IMR-90 (cell line): ENCODE measurements around the gene INO80E. TPM values are rescaled to one million over a fixed set of nuclear protein-coding genes. Genes with fewer than 3 reads are reported as not detected.

ENCODE experiments used
- ATAC-seq: fragments of 200-7000 bp; cut with Tn5 transposase; 2 replicates; pipeline ENCODE4 v1.9.1; 2020; ENCODE audit warnings: low read depth, mild to moderate bottlenecking, moderate library complexity
- BruUV-seq: library from RNA; stranded (reverse); fragments of 400-500 nt; replicated peaks from 2 replicates; lab custom pipeline; 2021; lab: Mats Ljungman, UMichigan
- CTCF ChIA-PET: fragments of 300-600 bp; formaldehyde crosslinking; extraction: SDS; loops from one replicate; lab custom pipeline; 2021; ENCODE audit warnings: antibody characterized with exemption; lab: Yijun Ruan, JAX
- POLR2A ChIA-PET: fragments of 300-600 bp; sonication (Branson Sonifier 250); formaldehyde crosslinking; loops from one replicate; lab custom pipeline; 2022; ENCODE audit warnings: antibody characterized with exemption; ENCODE audit not compliant: unreplicated experiment; lab: Charles Lee
- DNase-seq: peaks from one replicate; pipeline ENCODE4 v3.0.0; 2013
- H2AFZ ChIP-seq: replicated peaks from 2 replicates; pipeline ENCODE3; 2013; ENCODE audit warnings: low read length, mild to moderate bottlenecking; ENCODE audit not compliant: poor library complexity
- H2AK5ac ChIP-seq: 2 replicates; pipeline ENCODE4 v1.6.1; 2013; ENCODE audit warnings: low read depth, low read length, inconsistent platforms
- H2AK9ac ChIP-seq: replicated peaks from 2 replicates; pipeline ENCODE3; 2013; ENCODE audit warnings: mild to moderate bottlenecking, low read depth, low read length, moderate library complexity; ENCODE audit not compliant: poor library complexity
- H2BK120ac ChIP-seq: 2 replicates; pipeline ENCODE4 v1.6.1; 2013; ENCODE audit warnings: low read depth, low read length, inconsistent platforms
- H2BK15ac ChIP-seq: 3 replicates; pipeline ENCODE4 v1.6.1; 2013; ENCODE audit warnings: low read depth, low read length, inconsistent platforms
- H2BK20ac ChIP-seq: 2 replicates; pipeline ENCODE4 v1.6.1; 2013; ENCODE audit warnings: low read depth, mild to moderate bottlenecking, inconsistent platforms, low read length, moderate library complexity
- H2BK5ac ChIP-seq: 2 replicates; pipeline ENCODE4 v1.6.1; 2013; ENCODE audit warnings: mild to moderate bottlenecking, low read depth, low read length, inconsistent platforms; ENCODE audit not compliant: poor library complexity, severe bottlenecking
- H3K14ac ChIP-seq: replicated peaks from 2 replicates; pipeline ENCODE4 v1.6.1; 2013; ENCODE audit warnings: low read depth, low read length, inconsistent platforms
- H3K18ac ChIP-seq: 2 replicates; pipeline ENCODE4 v1.6.1; 2013; ENCODE audit warnings: low read depth, low read length, control low read depth
- H3K23ac ChIP-seq: 2 replicates; pipeline ENCODE4 v1.6.1; 2013; ENCODE audit warnings: low read depth, low read length, inconsistent platforms
- H3K27ac ChIP-seq: 2 replicates; pipeline ENCODE4 v1.5.1; 2013; ENCODE audit warnings: mild to moderate bottlenecking, control low read depth, low read length; ENCODE audit not compliant: insufficient read depth
- H3K27me3 ChIP-seq: 2 replicates; pipeline ENCODE4 v1.6.1; 2013; ENCODE audit warnings: low read length; ENCODE audit not compliant: control insufficient read depth, insufficient read depth
- H3K36me3 ChIP-seq: 2 replicates; pipeline ENCODE4 v1.6.1; 2013; ENCODE audit warnings: low read length, mixed read lengths; ENCODE audit not compliant: control insufficient read depth, insufficient read depth
- H3K4ac ChIP-seq: 2 replicates; pipeline ENCODE4 v1.6.1; 2013; ENCODE audit warnings: low read depth, low read length, inconsistent platforms
- H3K4me1 ChIP-seq: 2 replicates; pipeline ENCODE4 v1.6.1; 2013; ENCODE audit warnings: low read length, mixed read lengths; ENCODE audit not compliant: control insufficient read depth, insufficient read depth
- H3K4me2 ChIP-seq: 2 replicates; pipeline ENCODE4 v1.6.1; 2013; ENCODE audit warnings: low read depth, mild to moderate bottlenecking, control low read depth, low read length, moderate library complexity
- H3K4me3 ChIP-seq: 2 replicates; pipeline ENCODE4 v1.5.1; 2013; ENCODE audit warnings: low read depth, mild to moderate bottlenecking, control low read depth, low read length, moderate library complexity; ENCODE audit not compliant: insufficient read depth
- H3K56ac ChIP-seq: 2 replicates; pipeline ENCODE4 v1.6.1; 2013; ENCODE audit warnings: low read length, inconsistent platforms; ENCODE audit not compliant: insufficient read depth; ENCODE audit errors: extremely low read depth
- H3K79me1 ChIP-seq, 2 experiments: 2 replicates each; pipeline ENCODE4 v1.6.1; 2013; ENCODE audit warnings: low read length in 2 of 2, inconsistent platforms in 1 of 2, low read depth in 1 of 2
- H3K9ac ChIP-seq: 2 replicates; pipeline ENCODE4 v1.6.1; 2013; ENCODE audit warnings: low read depth, low read length, control low read depth
- H3K9me1 ChIP-seq: 2 replicates; pipeline ENCODE4 v1.6.1; 2013; ENCODE audit warnings: low read length, inconsistent platforms; ENCODE audit not compliant: insufficient read depth
- H3K9me3 ChIP-seq: 2 replicates; pipeline ENCODE4 v1.6.1; 2013; ENCODE audit warnings: low read length; ENCODE audit not compliant: control insufficient read depth, insufficient read depth
- H4K20me1 ChIP-seq: 2 replicates; pipeline ENCODE4 v1.6.1; 2013; ENCODE audit warnings: low read length, inconsistent platforms; ENCODE audit not compliant: insufficient read depth
- H4K5ac ChIP-seq: 2 replicates; pipeline ENCODE4 v1.6.1; 2013; ENCODE audit warnings: mild to moderate bottlenecking, low read depth, low read length, control low read depth
- H4K8ac ChIP-seq, 2 experiments: 2 replicates each; pipeline ENCODE4 v1.6.1; 2013; ENCODE audit warnings: low read depth in 2 of 2, low read length in 2 of 2, control low read depth in 1 of 2, inconsistent platforms in 1 of 2
- H4K91ac ChIP-seq: 2 replicates; pipeline ENCODE4 v1.6.1; 2013; ENCODE audit warnings: low read depth, low read length, inconsistent platforms; ENCODE audit not compliant: insufficient read depth
- BHLHE40 ChIP-seq: fragments of 150-350 bp; IDR thresholded peaks from 2 replicates; pipeline ENCODE4 v1.6.1; 2016; ENCODE audit warnings: mild to moderate bottlenecking, low read depth, low read length
- CEBPB ChIP-seq: IDR thresholded peaks from 2 replicates; pipeline ENCODE4 v1.6.1; 2012; ENCODE audit warnings: low read depth, low read length, improper control_type of control experiment
- CHD1 ChIP-seq: IDR thresholded peaks from 2 replicates; pipeline ENCODE4 v1.6.1; 2012; ENCODE audit warnings: low read depth, low read length, improper control_type of control experiment
- FOS ChIP-seq: fragments of 150-350 bp; IDR thresholded peaks from 2 replicates; pipeline ENCODE4 v1.6.1; 2016; ENCODE audit warnings: low read depth, low read length
- MAFK ChIP-seq: IDR thresholded peaks from 2 replicates; pipeline ENCODE4 v1.6.1; 2012; ENCODE audit warnings: low read depth, low read length, improper control_type of control experiment
- MAZ ChIP-seq: IDR thresholded peaks from 2 replicates; pipeline ENCODE4 v1.6.1; 2012; ENCODE audit warnings: low read depth, mild to moderate bottlenecking, low read length, improper control_type of control experiment, moderate library complexity, borderline replicate concordance
- POLR2A ChIP-seq: IDR thresholded peaks from 2 replicates; pipeline ENCODE4 v1.6.1; 2012; ENCODE audit warnings: mild to moderate bottlenecking, low read depth, low read length
- SMC3 ChIP-seq: fragments of 150-350 bp; IDR thresholded peaks from 2 replicates; pipeline ENCODE4 v1.6.1; 2016; ENCODE audit warnings: low read depth, mild to moderate bottlenecking, antibody characterized with exemption, low read length, moderate library complexity
- WGBS, 2 experiments: methylation state at CpG; one replicate each; pipeline versions ENCODE4 v1.1.5 to v1.1.7; 2013; ENCODE audit warnings: missing lambda C conversion rate in 2 of 2; ENCODE audit not compliant: insufficient read length in 1 of 2; ENCODE audit errors: extremely low coverage in 2 of 2; 5-methylcytosine and 5-hydroxymethylcytosine counted together
- dilution Hi-C: fragments of 300-500 bp; cut with HindIII; formaldehyde crosslinking; loops from one replicate; pipeline ENCODE4 v1.14.3; 2018; ENCODE audit warnings: low sequenced_read_pairs; ENCODE audit not compliant: unreplicated experiment
- in situ Hi-C: fragments of 300-500 bp; cut with MboI; formaldehyde crosslinking; loops from 3 replicates; pipeline ENCODE4 v1.14.3; 2019; ENCODE audit warnings: low sequenced_read_pairs, inconsistent platforms, mixed read lengths
- intact Hi-C: fragments of 100-400 bp; cut with micrococcal nuclease; formaldehyde crosslinking; loops from 2 replicates; pipeline ENCODE4 v1.10.0; 2022
- polyA plus RNA-seq, 3 experiments: library from polyadenylated mRNA; depleted of rRNA; stranded (reverse); fragments of >200 nt; gene quantifications; 2 replicates each; pipeline ENCODE4 v1.2.3, GENCODE V29; 2012; ENCODE audit warnings: low replicate concordance in 1 of 3
- total RNA-seq: library from RNA; depleted of rRNA; stranded (reverse); fragments of >200 nt; gene quantifications from 2 replicates; pipeline ENCODE4 v1.2.3, GENCODE V29; 2012
- TF ChIP-seq, protein P1 (sequence below): fragments of 150-350 bp; IDR thresholded peaks from 2 replicates; pipeline ENCODE4 v1.6.1; 2016; ENCODE audit warnings: low read depth, mild to moderate bottlenecking, low read length, moderate library complexity, borderline replicate concordance
- TF ChIP-seq, protein P2 (sequence below): conservative IDR thresholded peaks from 2 replicates; pipeline ENCODE4 v1.5.1; 2012; ENCODE audit warnings: mild to moderate bottlenecking, low read depth, low read length, improper control_type of control experiment

INO80E gene
- total and polyA plus RNA-seq, 2 of the 4 experiments (the other 2 are of a cell fraction): 40.9 to 42.1 TPM

DNA sequence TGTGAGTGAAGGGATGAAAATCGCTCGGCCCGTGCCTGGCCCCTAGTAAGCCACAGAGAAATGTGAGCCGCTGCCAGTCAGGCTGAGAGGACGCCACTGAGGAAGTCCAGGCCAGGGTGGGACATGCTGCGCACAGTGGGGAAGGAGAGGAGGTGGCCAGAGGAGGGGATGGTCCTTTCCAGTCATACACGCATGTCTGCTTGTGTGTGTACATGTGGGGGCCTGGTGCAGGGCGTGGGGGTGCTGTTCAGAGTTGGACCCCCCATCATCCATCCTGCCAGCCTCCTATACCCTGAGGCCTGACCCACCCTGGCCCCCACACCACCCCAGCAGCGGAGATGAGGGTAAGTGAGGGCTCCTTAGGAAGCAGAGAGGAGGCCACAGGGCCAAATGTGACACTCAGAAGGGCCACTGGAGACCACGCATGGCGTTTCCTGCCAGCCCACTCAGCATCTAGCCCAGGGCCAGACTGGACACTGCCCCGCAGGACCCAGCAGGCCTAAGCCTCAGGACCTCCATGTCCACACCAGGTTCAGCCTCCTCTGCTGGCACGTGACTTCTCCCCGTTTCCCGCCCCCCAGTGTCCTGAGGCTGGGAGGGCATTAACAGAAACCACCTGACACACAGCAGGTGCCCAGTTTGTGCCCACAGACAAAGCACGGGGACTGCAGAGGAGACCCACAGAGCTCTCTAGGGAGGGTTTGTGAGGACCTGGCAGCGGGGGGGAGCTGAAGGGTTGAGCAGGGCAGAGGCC, 7.8 kb downstream of the INO80E start:
- CTCF ChIA-PET: no interaction called here

More for the DNA sequence above, 7.8 kb downstream of the INO80E start:
- H3K4me3 ChIP-seq: no peak overlapping the region
- no peaks in the 10 kb centered on the region for H4K20me1 ChIP-seq
- dilution Hi-C loops (no loop called here), intact Hi-C loops (no loop called here), in situ Hi-C loops (no loop called here)
- no peak overlapping the region for H3K18ac ChIP-seq
- no peak overlapping the region for H2AFZ ChIP-seq
- no peak overlapping the region for H4K8ac ChIP-seq
- no peak overlapping the region for H3K4ac ChIP-seq
- no CpG with 5 or more reads among the region's 17 CpGs for WGBS, 2 experiments
- H2BK15ac ChIP-seq: no peak overlapping the region
- H3K9me3 ChIP-seq: no peaks in the 10 kb centered on the region
- no peaks in the 10 kb centered on the region for H3K4me1 ChIP-seq
- no peak overlapping the region for H2BK120ac ChIP-seq
- no peak overlapping the region for H4K91ac ChIP-seq
- H2BK5ac ChIP-seq: no peak overlapping the region
- no peak overlapping the region for H3K23ac ChIP-seq
- DNase-seq: no peak
- no peaks in the 10 kb centered on the region; the same call in 1 of the 2 replicates for H3K27me3 ChIP-seq
- no peak overlapping the region for H3K9ac ChIP-seq
- H3K56ac ChIP-seq: no peak overlapping the region
- H3K4me2 ChIP-seq: no peak overlapping the region
- no peak overlapping the region for H2AK5ac ChIP-seq
- no peak overlapping the region for H3K27ac ChIP-seq
- no peak overlapping the region for H3K14ac ChIP-seq
- TF ChIP-seq MAFK: no peak
- no peak for TF ChIP-seq BHLHE40
- TF ChIP-seq, protein P1, sequence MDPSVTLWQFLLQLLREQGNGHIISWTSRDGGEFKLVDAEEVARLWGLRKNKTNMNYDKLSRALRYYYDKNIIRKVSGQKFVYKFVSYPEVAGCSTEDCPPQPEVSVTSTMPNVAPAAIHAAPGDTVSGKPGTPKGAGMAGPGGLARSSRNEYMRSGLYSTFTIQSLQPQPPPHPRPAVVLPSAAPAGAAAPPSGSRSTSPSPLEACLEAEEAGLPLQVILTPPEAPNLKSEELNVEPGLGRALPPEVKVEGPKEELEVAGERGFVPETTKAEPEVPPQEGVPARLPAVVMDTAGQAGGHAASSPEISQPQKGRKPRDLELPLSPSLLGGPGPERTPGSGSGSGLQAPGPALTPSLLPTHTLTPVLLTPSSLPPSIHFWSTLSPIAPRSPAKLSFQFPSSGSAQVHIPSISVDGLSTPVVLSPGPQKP: no peak
- TF ChIP-seq MAZ: no peak
- no peak for TF ChIP-seq CEBPB
- no peak for TF ChIP-seq CHD1
- no peak for TF ChIP-seq SMC3
- no peak for TF ChIP-seq POLR2A
- TF ChIP-seq FOS: no peak
- TF ChIP-seq, protein P2, sequence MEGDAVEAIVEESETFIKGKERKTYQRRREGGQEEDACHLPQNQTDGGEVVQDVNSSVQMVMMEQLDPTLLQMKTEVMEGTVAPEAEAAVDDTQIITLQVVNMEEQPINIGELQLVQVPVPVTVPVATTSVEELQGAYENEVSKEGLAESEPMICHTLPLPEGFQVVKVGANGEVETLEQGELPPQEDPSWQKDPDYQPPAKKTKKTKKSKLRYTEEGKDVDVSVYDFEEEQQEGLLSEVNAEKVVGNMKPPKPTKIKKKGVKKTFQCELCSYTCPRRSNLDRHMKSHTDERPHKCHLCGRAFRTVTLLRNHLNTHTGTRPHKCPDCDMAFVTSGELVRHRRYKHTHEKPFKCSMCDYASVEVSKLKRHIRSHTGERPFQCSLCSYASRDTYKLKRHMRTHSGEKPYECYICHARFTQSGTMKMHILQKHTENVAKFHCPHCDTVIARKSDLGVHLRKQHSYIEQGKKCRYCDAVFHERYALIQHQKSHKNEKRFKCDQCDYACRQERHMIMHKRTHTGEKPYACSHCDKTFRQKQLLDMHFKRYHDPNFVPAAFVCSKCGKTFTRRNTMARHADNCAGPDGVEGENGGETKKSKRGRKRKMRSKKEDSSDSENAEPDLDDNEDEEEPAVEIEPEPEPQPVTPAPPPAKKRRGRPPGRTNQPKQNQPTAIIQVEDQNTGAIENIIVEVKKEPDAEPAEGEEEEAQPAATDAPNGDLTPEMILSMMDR: no peak
- peaks cover 5 to 15% of the 10 kb centered on the region in 2 experiments; a peak in 3 of 4 replicates for H3K79me1 ChIP-seq
- 0 out of 2 replicates have a peak, but pooled peaks cover 2% of the 10 kb centered on the region for H3K9me1 ChIP-seq
- H4K5ac ChIP-seq: no peak overlapping the region
- H2AK9ac ChIP-seq: no peak overlapping the region
- no TSS peak for BruUV-seq
- H2BK20ac ChIP-seq: no peak overlapping the region
- ATAC-seq: no peak
- POLR2A ChIA-PET: interaction anchor here (0.6 kb wide), 1 partner anchor 14 kb away, joined by 5 read pairs; no protein-coding TSS in a partner anchor
- H3K36me3 ChIP-seq: peaks cover 17% of the 10 kb centered on the region
